Ovary (tissue), 9 donors: ENCODE data around the gene PSTPIP2. TPM values are rescaled to one million over a fixed set of nuclear protein-coding genes. Genes with fewer than 3 reads are reported as not detected.

Source experiments
- DNase-seq, 5 donors: peaks; one replicate each; pipeline ENCODE4 v3.0.0-alpha.2; 2019 to 2020
- H3K27ac ChIP-seq, 2 donors: fragments of 200-600 bp; one replicate each; pipeline versions ENCODE4 v1.5.1 to v1.8.0; 2019 to 2022
- H3K27me3 ChIP-seq: fragments of 200-600 bp; one replicate; pipeline ENCODE4 v1.8.0; 2022
- H3K36me3 ChIP-seq: fragments of 200-600 bp; sonication (generic); one replicate; pipeline ENCODE4 v1.5.1; 2019
- H3K4me1 ChIP-seq: one replicate; pipeline ENCODE4 v1.8.1; 2013; ENCODE audit warnings: mild to moderate bottlenecking, moderate library complexity; ENCODE audit not compliant: insufficient read depth
- H3K4me3 ChIP-seq: fragments of 200-600 bp; sonication (generic); one replicate; pipeline ENCODE4 v1.5.1; 2017
- H3K9me3 ChIP-seq, 2 donors: fragments of 200-600 bp in 1 of 2; sonication (generic) in 1 of 2; one replicate each; pipeline versions ENCODE4 v1.5.1 to v1.8.1; 2013 to 2019; ENCODE audit warnings: mild to moderate bottlenecking in 1 of 2, moderate library complexity in 1 of 2
- CTCF ChIP-seq, 3 donors: fragments of 450-650 bp in 2 of 3; fragments of 200-600 bp in 1 of 3; IDR thresholded peaks; one replicate each; pipeline versions ENCODE4 v1.5.1 to v1.8.0; 2016 to 2022; ENCODE audit warnings: antibody characterized with exemption in 3 of 3, mild to moderate bottlenecking in 1 of 3
- EP300 ChIP-seq: sonication (generic); formaldehyde crosslinking; IDR thresholded peaks from one replicate; pipeline ENCODE4 v1.6.1; 2017; ENCODE audit warnings: antibody characterized with exemption
- POLR2A ChIP-seq: fragments of 450-650 bp; IDR thresholded peaks from one replicate; pipeline ENCODE4 v1.6.1; 2017; ENCODE audit warnings: antibody characterized with exemption, mild to moderate bottlenecking, moderate library complexity
- WGBS, 3 donors: extraction: QIAGEN DNeasy Blood & Tissue Kit in 1 of 3; methylation state at CpG; one replicate each; pipeline versions ENCODE4 v1.1.5 to v1.1.7; 2013 to 2017; 5-methylcytosine and 5-hydroxymethylcytosine counted together
- intact Hi-C, 4 donors: fragments of 100-400 bp; cut with DNase I; formaldehyde crosslinking; loops; one replicate each; pipeline versions ENCODE4 v1.11.0 to v1.15.1; 2022 to 2023
- polyA plus RNA-seq, 2 donors: library from polyadenylated mRNA; stranded (reverse); fragments of 200-250 nt in 1 of 2; fragments of 350-450 nt in 1 of 2; fragmentation: Illumina TruSeq in 1 of 2; extraction: RNeasy Lipid Tissue Mini Kit (QIAGEN cat#74804) in 1 of 2; gene quantifications; one replicate each; pipeline ENCODE4 v1.2.3, GENCODE V29; 2013 to 2014
- small RNA-seq: library from RNA; depleted of rRNA; stranded (forward); fragments of <200 nt; gene quantifications from one replicate; pipeline ENCODE3, GENCODE V24; 2016
- total RNA-seq, 7 donors: library from RNA; depleted of rRNA in 2 of 7; stranded (reverse); fragments of >200 nt in 2 of 7; fragmentation: NEBNext Ultra II Directional in 3 of 7; extraction: Animal tissue kit (Norgen Biotek cat#: 25700) in 3 of 7; gene quantifications; one replicate each; pipeline versions ENCODE4 v1.1.0 to v1.2.4, GENCODE V29; 2016 to 2023
- donor health status: DM: no; HTN: no; CAD: no; lungs with moderate emphysema.
- donor health status: DM: no; HTN: no; CAD: no.
- donor health status: Bipolar disorder and iron deficiency.
- donor health status: DM: yes; HTN: yes; CAD: no.
- donor health status: DM: no; HTN: no; CAD: no.
- donor health status: DM: yes; HTN: yes; CAD: no.

PSTPIP2 gene
- total and polyA plus RNA-seq, 9 donors: 3.0 to 22.3 (median 5.3) TPM

GRCh38 chr18:45940724-45941123 lies 131.3 kb downstream of the PSTPIP2 start:
- intact Hi-C loops: no loop called here
- TF ChIP-seq CTCF (IDR thresholded peaks at IDR 0.05): no peak
- TF ChIP-seq EP300: no peak
- no peak for TF ChIP-seq POLR2A
- Histone ChIP-seq H3K4me1 (no peaks in the 10 kb centered on the region), H3K27me3 (no peaks in the 10 kb centered on the region), H3K4me3 (no peak overlapping the region), H3K9me3 (no peaks in the 10 kb centered on the region), H3K36me3 (no peaks in the 10 kb centered on the region), H3K27ac (no peak overlapping the region)
- WGBS, 3 donors: 66 to 77% (median 69%) methylated on average over 2 of the region's 2 CpGs
- no peak for DNase-seq

GRCh38 chr18:45939236-45939635 lies 132.8 kb downstream of the PSTPIP2 start:
- Histone ChIP-seq H3K4me1 (no peaks in the 10 kb centered on the region), H3K27ac (no peak overlapping the region), H3K27me3 (no peaks in the 10 kb centered on the region), H3K4me3 (no peak overlapping the region), H3K36me3 (no peaks in the 10 kb centered on the region), H3K9me3 (no peaks in the 10 kb centered on the region)
- WGBS, 3 donors: 92 to 98% (median 94%) methylated on average over 2 of the region's 2 CpGs
- intact Hi-C loops: no loop called here
- TF ChIP-seq EP300 (no peak), CTCF (IDR thresholded peaks at IDR 0.05) (no peak), POLR2A (no peak)
- DNase-seq: no peak

GRCh38 chr18:45938488-45938935 lies 133.5 kb downstream of the PSTPIP2 start:
- intact Hi-C loops: no loop called here
- Histone ChIP-seq H3K27ac (no peak overlapping the region), H3K9me3 (no peaks in the 10 kb centered on the region), H3K27me3 (no peaks in the 10 kb centered on the region), H3K4me1 (no peaks in the 10 kb centered on the region), H3K4me3 (no peak overlapping the region), H3K36me3 (no peaks in the 10 kb centered on the region)
- TF ChIP-seq CTCF (IDR thresholded peaks at IDR 0.05) (no peak), POLR2A (no peak), EP300 (no peak)
- DNase-seq: no peak
- 65 to 94% (median 71%) methylated on average over 2 of the region's 2 CpGs for WGBS, 3 donors

- DNase-seq: no peak
- H3K27ac ChIP-seq: no peak overlapping the region
- no peak overlapping the region for H3K4me3 ChIP-seq
- H3K9me3 ChIP-seq: no peaks in the 10 kb centered on the region
- 76 to 77% (median 76%) methylated on average over 3 of the region's 3 CpGs for WGBS, 3 donors
- no peaks in the 10 kb centered on the region for H3K4me1 ChIP-seq
- H3K36me3 ChIP-seq: no peaks in the 10 kb centered on the region
- TF ChIP-seq POLR2A (no peak), EP300 (no peak), CTCF (IDR thresholded peaks at IDR 0.05) (no peak)
- intact Hi-C loops: no loop called here
- H3K27me3 ChIP-seq: no peaks in the 10 kb centered on the region
Observed at GRCh38 chr18:45935591-45936335, 136.3 kb downstream of the PSTPIP2 start.

Small RNAs within 50 kb of the gene (small RNA-seq; reads per million reads assigned to genes)
- gene RN7SKP26 (not detected), gene RNU6-1278P (not detected), gene RNY4P37 (not detected)

Other genes with a start within 250 kb of the PSTPIP2 start
- 1 to 10 TPM in 1 of 7 donors, under 1 TPM in 4, not detected in 2; 0.12 to 1.4 (median 0.30) TPM for gene SIGLEC15, start 246.6 kb downstream of the PSTPIP2 start, total RNA-seq
- under 1 TPM in 1 of 2 donors, not detected in 1; 0.05 TPM for gene SIGLEC15, start 246.6 kb downstream of the PSTPIP2 start, polyA plus RNA-seq
- gene EPG5, start 104.9 kb downstream of the PSTPIP2 start, total RNA-seq: 10 to 100 TPM; 16.4 to 28.4 (median 25.8) TPM
- gene EPG5, start 104.9 kb downstream of the PSTPIP2 start, polyA plus RNA-seq: 10 to 100 TPM in 1 of 2 donors, 1 to 10 TPM in 1; 8.9 to 13.6 TPM
- gene ATP5F1A, start 26.0 kb upstream of the PSTPIP2 start, total RNA-seq: 100 to 1,000 TPM; 267 to 370 (median 294) TPM
- gene ATP5F1A, start 26.0 kb upstream of the PSTPIP2 start, polyA plus RNA-seq: 100 to 1,000 TPM; 251 to 409 TPM
- gene HAUS1, start 32.1 kb upstream of the PSTPIP2 start, total RNA-seq: 10 to 100 TPM; 20.3 to 54.2 (median 28.1) TPM
- gene HAUS1, start 32.1 kb upstream of the PSTPIP2 start, polyA plus RNA-seq: 10 to 100 TPM; 18.6 to 39.0 TPM